GM19193 (cell line): Measurements from ENCODE around the gene PLD1.

Experiments used
- POLR2A ChIP-seq: IDR thresholded peaks from 4 replicates; pipeline ENCODE4 v1.6.1; 2011; ENCODE audit not compliant: insufficient read depth, insufficient read length; ENCODE audit errors: extremely low read depth

PLD1 gene

DNA sequence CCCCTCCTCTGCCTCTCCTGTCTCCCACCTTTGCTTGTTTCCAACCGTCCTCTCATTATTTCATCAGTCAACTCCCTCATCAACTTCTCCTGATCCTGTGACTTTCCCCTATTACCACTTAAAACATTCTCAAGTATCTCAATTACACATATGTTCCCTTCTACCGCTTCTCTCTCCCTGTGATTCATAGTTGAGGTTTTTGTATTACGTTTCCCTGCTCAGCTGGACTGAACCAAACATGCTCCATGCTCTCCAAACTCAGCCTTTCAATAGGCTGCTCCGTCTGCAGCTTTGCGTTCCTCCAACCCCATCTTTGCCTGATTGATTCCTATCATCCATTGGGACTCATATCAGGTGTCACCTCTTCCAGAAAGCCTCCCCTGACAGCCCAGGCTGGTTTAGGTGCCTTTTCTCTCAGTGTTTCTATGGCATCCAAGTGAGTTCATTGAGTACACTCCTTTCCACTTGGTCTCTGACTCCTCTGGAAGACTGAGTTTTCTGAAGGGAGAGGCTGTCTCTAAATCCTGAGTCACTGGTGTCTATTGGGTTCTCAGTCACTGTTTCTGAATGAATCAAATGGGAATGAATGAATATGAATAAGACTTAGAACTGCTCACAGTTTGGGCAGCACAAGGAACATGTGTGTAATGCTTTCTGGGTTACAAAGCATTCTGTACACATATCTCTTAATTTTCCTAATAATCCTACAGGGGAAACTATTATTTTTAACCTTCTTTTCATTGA, 56.4 kb downstream of the PLD1 start:
- no peak for TF ChIP-seq POLR2A

- no peak for TF ChIP-seq POLR2A
Observed at GRCh38 chr3:171753025-171753472, 57.2 kb downstream of the PLD1 start.

DNA sequence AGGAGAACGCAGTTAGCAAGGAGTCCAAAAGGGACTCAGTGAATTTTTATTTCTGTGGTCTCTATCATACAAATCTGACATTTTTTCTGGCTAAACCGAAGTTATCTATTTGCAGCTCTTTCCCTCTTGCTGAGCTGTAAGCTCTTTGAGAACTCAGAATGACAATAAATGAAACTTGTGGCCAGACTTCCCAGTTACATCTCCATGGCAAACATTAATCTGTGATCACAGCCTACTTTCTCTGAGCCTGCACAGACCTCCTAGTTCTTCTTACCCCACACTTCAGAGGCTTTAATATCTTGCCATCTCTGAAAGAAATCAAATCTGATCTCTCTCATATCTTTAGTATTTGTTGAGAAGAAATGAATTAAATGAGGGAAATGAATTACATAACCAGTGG, 58.0 kb downstream of the PLD1 start:
- no peak for TF ChIP-seq POLR2A

GRCh38 chr3:171749124-171749523, 61.2 kb downstream of the PLD1 start:
- TF ChIP-seq POLR2A = no peak

- TF ChIP-seq POLR2A = no peak
Observed at GRCh38 chr3:171748064-171748924, 62.0 kb downstream of the PLD1 start.

- TF ChIP-seq POLR2A = no peak
Observed at GRCh38 chr3:171747223-171747920, 62.9 kb downstream of the PLD1 start.

GRCh38 chr3:171745577-171746319, 64.5 kb downstream of the PLD1 start:
- TF ChIP-seq POLR2A = no peak

- TF ChIP-seq POLR2A = no peak
Observed at GRCh38 chr3:171744158-171744741, 66.0 kb downstream of the PLD1 start.

- no peak for TF ChIP-seq POLR2A
Observed at GRCh38 chr3:171743327-171744157, 66.7 kb downstream of the PLD1 start.

- TF ChIP-seq POLR2A = no peak
Observed at GRCh38 chr3:171741377-171741776, 68.9 kb downstream of the PLD1 start.

- no peak for TF ChIP-seq POLR2A
Observed at GRCh38 chr3:171736556-171736955, 73.7 kb downstream of the PLD1 start.

DNA sequence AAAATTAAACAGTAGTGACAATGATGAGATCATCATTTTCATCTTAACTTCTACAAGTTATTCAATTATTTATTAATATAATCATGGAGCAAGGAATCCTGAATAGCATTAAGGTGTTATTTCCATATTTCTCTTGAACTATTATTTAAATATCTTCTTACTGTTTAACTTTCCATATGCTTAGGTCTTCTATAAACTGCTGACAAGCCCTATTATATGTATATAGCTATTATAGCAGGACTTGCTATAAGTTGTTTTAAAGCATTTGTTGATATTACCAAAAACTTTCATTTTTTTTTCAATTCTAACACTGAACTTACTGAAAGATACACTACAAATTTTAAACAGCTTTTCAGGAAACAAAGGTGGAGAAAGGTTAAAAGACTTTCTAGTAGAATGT, 76.7 kb downstream of the PLD1 start:
- TF ChIP-seq POLR2A = no peak

DNA sequence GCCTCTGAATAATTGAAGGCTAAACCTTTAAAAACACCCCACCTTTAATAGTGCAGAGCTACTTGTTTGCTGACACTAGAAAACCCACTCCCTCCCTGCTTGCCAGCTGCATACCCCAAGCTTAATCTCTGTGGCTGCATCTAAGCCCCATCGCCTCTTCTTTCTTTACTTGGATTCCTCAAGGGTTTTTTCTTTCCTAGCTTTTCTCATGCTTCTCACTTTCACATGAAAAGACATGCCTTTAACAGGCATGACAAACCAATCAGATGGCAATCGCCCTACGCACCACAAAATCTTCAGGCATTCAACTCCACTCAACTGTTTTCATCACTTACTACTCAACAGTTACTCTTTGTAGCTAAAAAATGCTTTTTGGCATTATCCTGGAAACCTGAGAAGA, 77.5 kb downstream of the PLD1 start:
- TF ChIP-seq POLR2A = no peak
